Heart left ventricle (tissue), 16 donors: ENCODE measurements around the gene DEK. TPM values are rescaled to one million over a fixed set of nuclear protein-coding genes. Genes with fewer than 3 reads are reported as not detected.
"Not testable (repeated sequence)": the region's sequence is repeated elsewhere in the genome, so short reads cannot be mapped to it uniquely, and the experiment has no call there.

Experiments
- ATAC-seq, 4 donors: fragments of 200-7000 bp; cut with Tn5 transposase; one replicate each; pipeline ENCODE4 v1.9.1; 2020 to 2022; ENCODE audit warnings: moderate library complexity in 4 of 4, mild to moderate bottlenecking in 3 of 4, moderate number of reproducible peaks in 1 of 4
- DNase-seq, 5 donors: peaks; one replicate each; pipeline ENCODE4 v3.0.0-alpha.2; 2020
- H3K27ac ChIP-seq, 12 donors: fragments of 200-600 bp; sonication (generic) in 4 of 12; one replicate each; pipeline versions ENCODE4 v1.5.0 to v1.8.0; 2016 to 2022; ENCODE audit warnings: mild to moderate bottlenecking in 2 of 12
- H3K27me3 ChIP-seq, 9 donors: fragments of 200-600 bp; sonication (generic) in 2 of 9; one replicate each; pipeline versions ENCODE4 v1.5.1 to v1.8.0; 2016 to 2022; ENCODE audit warnings: mild to moderate bottlenecking in 3 of 9
- H3K36me3 ChIP-seq, 9 donors: fragments of 200-600 bp; sonication (generic) in 2 of 9; one replicate each; pipeline versions ENCODE4 v1.5.0 to v1.8.0; 2018 to 2022; ENCODE audit warnings: mild to moderate bottlenecking in 2 of 9
- H3K4me1 ChIP-seq, 12 donors: fragments of 200-600 bp; sonication (generic) in 4 of 12; one replicate each; pipeline versions ENCODE4 v1.5.0 to v1.8.0; 2016 to 2022; ENCODE audit warnings: mild to moderate bottlenecking in 3 of 12
- H3K4me3 ChIP-seq, 12 donors: fragments of 200-600 bp; sonication (generic) in 4 of 12; one replicate each; pipeline versions ENCODE4 v1.5.0 to v1.8.0; 2017 to 2022; ENCODE audit warnings: mild to moderate bottlenecking in 9 of 12, moderate library complexity in 4 of 12
- H3K9me3 ChIP-seq, 12 donors: fragments of 200-600 bp; sonication (generic) in 4 of 12; one replicate each; pipeline versions ENCODE4 v1.5.0 to v1.8.0; 2016 to 2022; ENCODE audit warnings: mild to moderate bottlenecking in 1 of 12
- CTCF ChIP-seq, 12 donors: fragments of 200-600 bp; sonication (generic) in 4 of 12; IDR thresholded peaks; one replicate each; pipeline versions ENCODE4 v1.5.0 to v1.8.0; 2018 to 2022; ENCODE audit warnings: antibody characterized with exemption in 12 of 12, mild to moderate bottlenecking in 5 of 12
- POLR2A ChIP-seq, 2 donors: fragments of 450-650 bp; IDR thresholded peaks; one replicate each; pipeline ENCODE4 v1.6.1; 2017; ENCODE audit warnings: antibody characterized with exemption in 2 of 2, mild to moderate bottlenecking in 2 of 2, moderate library complexity in 2 of 2
- whole genome bisulfite sequencing, 4 donors: extraction: QIAGEN DNeasy Blood & Tissue Kit in 2 of 4; methylation state at CpG; one replicate each; pipeline versions ENCODE4 v1.1.5 to v1.1.7; 2013 to 2018; 5-methylcytosine and 5-hydroxymethylcytosine counted together
- intact Hi-C, 10 donors: fragments of 100-400 bp; cut with DNase I; formaldehyde crosslinking; loops; one replicate each; pipeline versions ENCODE4 v1.11.1 to v1.14.2; 2022
- long read RNA-seq, 3 donors: library from polyadenylated mRNA; unstranded; transcript quantifications; one replicate each; pipeline ENCODE4 v2.0.0, GENCODE V29; 2020 to 2021
- polyA plus RNA-seq, 2 donors: library from polyadenylated mRNA; stranded (reverse); fragments of 200-250 nt; gene quantifications; one replicate each; pipeline ENCODE4 v1.2.3, GENCODE V29; 2013
- total RNA-seq, 9 donors: library from RNA; depleted of rRNA in 2 of 9; stranded (reverse); fragments of >200 nt in 2 of 9; fragmentation: NEBNext Ultra II Directional in 3 of 9; extraction: Animal tissue kit (Norgen Biotek cat#: 25700) in 3 of 9; gene quantifications; one replicate each; pipeline versions ENCODE4 v1.1.0 to v1.2.4, GENCODE V29; 2016 to 2023
- donor health status: ischemic (EF 13 %, LVEDD 7.1; RV severe dilation, severe dysfunction).
- donor health status: healthy with polysubstance abuse.
- donor health status: DM: no; HTN: yes; CAD: no.
- donor health status: DM: no; HTN: no; CAD: no.
- donor health status: ischemic (EF 25% LVEDD 6.9; RV normal size, moderate dysfunction).
- donor health status: ischemic (EF 25% LVEDD 5.7; RV mildly dilated, moderate dysfunction).
- donor health status: healthy.
- donor health status: DM: yes; HTN: yes; CAD: no.
- donor health status: ischemic (EF 35%, LVEDD 5.7; RV mildly dilated, moderate dysfunction).
- donor health status: nonischemic (EF 11% LVEDD 7.7; RV severe dilation, severe dysfunction).
- donor health status: DM: yes; HTN: yes; CAD: no.
- donor health status: PGD.
- donor health status: ischemic (EF 29% LVEDD 5.4; RV normal size, mild dysfunction).
- donor health status: nonischemic (EF 23%, LVEDD 6.1; RV moderate dilation, normal function).

Gene DEK
- total RNA-seq = 10 to 100 TPM; 41.3 to 83.0 (median 64.7) TPM
- 10 to 100 TPM; 20.9 to 47.2 TPM for polyA plus RNA-seq
- long read RNA-seq, donor 1, transcript DEK-202 (11 exons, 3,427 nt) = major isoform, 34 of 60 reads
- long read RNA-seq, donor 1, partial matches to known transcripts = 14 of 60 reads
- long read RNA-seq, donor 1, other reads (novel, unspliced or antisense) = 12 of 60 reads
- long read RNA-seq, donor 2, transcript DEK-202 (11 exons, 3,427 nt) = major isoform, 84 of 134 reads
- long read RNA-seq, donor 2, partial matches to known transcripts = 47 of 134 reads
- long read RNA-seq, donor 2, other reads (novel, unspliced or antisense) = 2 of 134 reads
- long read RNA-seq, donor 3, transcript DEK-202 (11 exons, 3,427 nt) = major isoform, 60 of 84 reads
- long read RNA-seq, donor 3, partial matches to known transcripts = 17 of 84 reads
- long read RNA-seq, donor 3, other reads (novel, unspliced or antisense) = 7 of 84 reads

- H3K4me1 ChIP-seq = peaks cover 0 to 46% (median 31%) of the 10 kb centered on the region in 12 donors
- TF ChIP-seq CTCF (IDR thresholded peaks at IDR 0.05) = peak; percentile 24 to 85 (median 56)
- TF ChIP-seq POLR2A (IDR thresholded peaks at IDR 0.05) = peak in 1 of 2 donors; percentile 34
- intact Hi-C loops = loop anchor here in 3 of 10 donors (2.0 to 5.0 kb wide), 3 partner anchors 112 to 238 kb away; partner anchors contain the start of gene RNF144B (in 1 of the 3)
Observed at GRCh38 chr6:18264219-18264922, at the start of gene DEK. DEK (minus strand) TSS chr6:18264530; CDS start chr6:18263987, 543 bp downstream.

GRCh38 chr6:18312368-18312767 lies 48.0 kb upstream of the DEK start:
- ATAC-seq = no peak
- no peak for DNase-seq
- no peak overlapping the region for H3K27ac ChIP-seq
- no peaks in the 10 kb centered on the region for H3K9me3 ChIP-seq
- H3K27me3 ChIP-seq = no peaks in the 10 kb centered on the region
- peaks cover 0 to 4% (median 0%) of the 10 kb centered on the region in 12 donors for H3K4me1 ChIP-seq
- TF ChIP-seq POLR2A (IDR thresholded peaks at IDR 0.05) (no peak), CTCF (IDR thresholded peaks at IDR 0.05) (no peak)
- intact Hi-C loops = no loop called here
- H3K4me3 ChIP-seq = no peak overlapping the region
- no peaks in the 10 kb centered on the region for H3K36me3 ChIP-seq

More at GRCh38 chr6:18264219-18264922, at the start of gene DEK:
- peaks cover 0 to 12% (median 0%) of the 10 kb centered on the region in 9 donors for H3K36me3 ChIP-seq
- no peaks in the 10 kb centered on the region for H3K9me3 ChIP-seq
- H3K27me3 ChIP-seq = no peaks in the 10 kb centered on the region
- H3K27ac ChIP-seq = peak within 1 kb of the TSS; percentile 90 to 100 (median 96)
- DNase-seq (peak; percentile 90 to 93 (median 90)), ATAC-seq (peak; percentile 48 to 92 (median 90))
- H3K4me3 ChIP-seq = peak within 1 kb of the TSS; percentile 43 to 99 (median 92)
- 0 to 1% (median 0%) methylated on average over 16 to 113 of the region's 113 CpGs for WGBS, 4 donors

- intact Hi-C loops, H3K27me3 ChIP-seq, H3K36me3 ChIP-seq, DNase-seq, H3K27ac ChIP-seq, H3K4me3 ChIP-seq, H3K9me3 ChIP-seq, ATAC-seq, H3K4me1 ChIP-seq: not testable (repeated sequence)
- WGBS, 4 donors = 72 to 99% (median 73%) methylated on average over 8 of the region's 8 CpGs
Observed at GRCh38 chr6:18310010-18310409, 45.7 kb upstream of the DEK start.

GRCh38 chr6:18309046-18309445 lies 44.7 kb upstream of the DEK start:
- Histone ChIP-seq H3K4me1 (peaks cover 0 to 4% (median 0%) of the 10 kb centered on the region in 12 donors), H3K36me3 (no peaks in the 10 kb centered on the region), H3K9me3 (no peaks in the 10 kb centered on the region), H3K27ac (no peak overlapping the region), H3K27me3 (no peaks in the 10 kb centered on the region), H3K4me3 (no peak overlapping the region)
- intact Hi-C loops = no loop called here
- TF ChIP-seq CTCF (IDR thresholded peaks at IDR 0.05) (no peak), POLR2A (IDR thresholded peaks at IDR 0.05) (no peak)
- DNase-seq (no peak), ATAC-seq (no peak)
- 93 to 96% (median 95%) methylated on average over 5 of the region's 5 CpGs for WGBS, 4 donors
